HL-60 (cell line): ENCODE results near the gene DZIP1L.
"Not testable (repeated sequence)": the region's sequence is repeated elsewhere in the genome, so short reads cannot be mapped to it uniquely, and the experiment has no call there.

ENCODE experiments used
- GABPA ChIP-seq: IDR thresholded peaks from 2 replicates; pipeline ENCODE4 v1.6.1; 2012; ENCODE audit warnings: low read depth
- POLR2AphosphoS5 ChIP-seq: IDR thresholded peaks from 2 replicates; pipeline ENCODE4 v1.6.1; 2012; ENCODE audit warnings: low read depth
- SPI1 ChIP-seq: IDR thresholded peaks from 2 replicates; pipeline ENCODE4 v1.6.1; 2012; ENCODE audit warnings: low read depth, mild to moderate bottlenecking, borderline replicate concordance
- TF ChIP-seq, protein P1 (sequence below): IDR thresholded peaks from one replicate; pipeline ENCODE4 v1.5.1; 2011; ENCODE audit warnings: low read length, control low read depth, inconsistent platforms; ENCODE audit not compliant: insufficient read depth
- TF ChIP-seq, protein P2 (sequence below): IDR thresholded peaks from 2 replicates; pipeline ENCODE4 v1.6.1; 2012; ENCODE audit warnings: low read depth; ENCODE audit not compliant: insufficient replicate concordance

DNA sequence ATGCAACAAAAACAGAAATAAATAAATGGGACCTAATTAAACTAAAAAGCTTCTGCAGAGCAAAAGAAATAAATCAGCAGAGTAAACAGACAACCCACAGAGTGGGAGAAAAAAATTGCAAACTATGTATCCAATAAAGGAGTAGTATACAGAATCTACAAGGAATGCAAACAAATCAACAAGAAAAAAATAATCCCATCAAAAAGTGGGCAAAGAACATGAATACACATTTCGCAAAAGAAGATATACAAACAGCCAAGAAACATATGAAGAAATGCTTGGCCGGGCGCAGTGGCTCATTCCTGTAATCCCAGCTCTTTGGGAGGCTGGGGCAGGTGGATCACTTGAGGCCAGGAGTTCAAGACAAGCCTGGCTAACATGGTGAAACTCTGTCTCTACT, 26.8 kb upstream of the DZIP1L start:
- TF ChIP-seq, protein P1, sequence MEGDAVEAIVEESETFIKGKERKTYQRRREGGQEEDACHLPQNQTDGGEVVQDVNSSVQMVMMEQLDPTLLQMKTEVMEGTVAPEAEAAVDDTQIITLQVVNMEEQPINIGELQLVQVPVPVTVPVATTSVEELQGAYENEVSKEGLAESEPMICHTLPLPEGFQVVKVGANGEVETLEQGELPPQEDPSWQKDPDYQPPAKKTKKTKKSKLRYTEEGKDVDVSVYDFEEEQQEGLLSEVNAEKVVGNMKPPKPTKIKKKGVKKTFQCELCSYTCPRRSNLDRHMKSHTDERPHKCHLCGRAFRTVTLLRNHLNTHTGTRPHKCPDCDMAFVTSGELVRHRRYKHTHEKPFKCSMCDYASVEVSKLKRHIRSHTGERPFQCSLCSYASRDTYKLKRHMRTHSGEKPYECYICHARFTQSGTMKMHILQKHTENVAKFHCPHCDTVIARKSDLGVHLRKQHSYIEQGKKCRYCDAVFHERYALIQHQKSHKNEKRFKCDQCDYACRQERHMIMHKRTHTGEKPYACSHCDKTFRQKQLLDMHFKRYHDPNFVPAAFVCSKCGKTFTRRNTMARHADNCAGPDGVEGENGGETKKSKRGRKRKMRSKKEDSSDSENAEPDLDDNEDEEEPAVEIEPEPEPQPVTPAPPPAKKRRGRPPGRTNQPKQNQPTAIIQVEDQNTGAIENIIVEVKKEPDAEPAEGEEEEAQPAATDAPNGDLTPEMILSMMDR = not testable (repeated sequence)
- not testable (repeated sequence) for TF ChIP-seq POLR2AphosphoS5, SPI1, GABPA
- TF ChIP-seq, protein P2, sequence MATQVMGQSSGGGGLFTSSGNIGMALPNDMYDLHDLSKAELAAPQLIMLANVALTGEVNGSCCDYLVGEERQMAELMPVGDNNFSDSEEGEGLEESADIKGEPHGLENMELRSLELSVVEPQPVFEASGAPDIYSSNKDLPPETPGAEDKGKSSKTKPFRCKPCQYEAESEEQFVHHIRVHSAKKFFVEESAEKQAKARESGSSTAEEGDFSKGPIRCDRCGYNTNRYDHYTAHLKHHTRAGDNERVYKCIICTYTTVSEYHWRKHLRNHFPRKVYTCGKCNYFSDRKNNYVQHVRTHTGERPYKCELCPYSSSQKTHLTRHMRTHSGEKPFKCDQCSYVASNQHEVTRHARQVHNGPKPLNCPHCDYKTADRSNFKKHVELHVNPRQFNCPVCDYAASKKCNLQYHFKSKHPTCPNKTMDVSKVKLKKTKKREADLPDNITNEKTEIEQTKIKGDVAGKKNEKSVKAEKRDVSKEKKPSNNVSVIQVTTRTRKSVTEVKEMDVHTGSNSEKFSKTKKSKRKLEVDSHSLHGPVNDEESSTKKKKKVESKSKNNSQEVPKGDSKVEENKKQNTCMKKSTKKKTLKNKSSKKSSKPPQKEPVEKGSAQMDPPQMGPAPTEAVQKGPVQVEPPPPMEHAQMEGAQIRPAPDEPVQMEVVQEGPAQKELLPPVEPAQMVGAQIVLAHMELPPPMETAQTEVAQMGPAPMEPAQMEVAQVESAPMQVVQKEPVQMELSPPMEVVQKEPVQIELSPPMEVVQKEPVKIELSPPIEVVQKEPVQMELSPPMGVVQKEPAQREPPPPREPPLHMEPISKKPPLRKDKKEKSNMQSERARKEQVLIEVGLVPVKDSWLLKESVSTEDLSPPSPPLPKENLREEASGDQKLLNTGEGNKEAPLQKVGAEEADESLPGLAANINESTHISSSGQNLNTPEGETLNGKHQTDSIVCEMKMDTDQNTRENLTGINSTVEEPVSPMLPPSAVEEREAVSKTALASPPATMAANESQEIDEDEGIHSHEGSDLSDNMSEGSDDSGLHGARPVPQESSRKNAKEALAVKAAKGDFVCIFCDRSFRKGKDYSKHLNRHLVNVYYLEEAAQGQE = not testable (repeated sequence)
